ENCODE results near the gene PMEPA1. TPM values are rescaled to one million over a fixed set of nuclear protein-coding genes. Genes with fewer than 3 reads are reported as not detected.

PMEPA1 gene
- total RNA-seq, 1 donor from 2014 or later: 151 TPM

DNA sequence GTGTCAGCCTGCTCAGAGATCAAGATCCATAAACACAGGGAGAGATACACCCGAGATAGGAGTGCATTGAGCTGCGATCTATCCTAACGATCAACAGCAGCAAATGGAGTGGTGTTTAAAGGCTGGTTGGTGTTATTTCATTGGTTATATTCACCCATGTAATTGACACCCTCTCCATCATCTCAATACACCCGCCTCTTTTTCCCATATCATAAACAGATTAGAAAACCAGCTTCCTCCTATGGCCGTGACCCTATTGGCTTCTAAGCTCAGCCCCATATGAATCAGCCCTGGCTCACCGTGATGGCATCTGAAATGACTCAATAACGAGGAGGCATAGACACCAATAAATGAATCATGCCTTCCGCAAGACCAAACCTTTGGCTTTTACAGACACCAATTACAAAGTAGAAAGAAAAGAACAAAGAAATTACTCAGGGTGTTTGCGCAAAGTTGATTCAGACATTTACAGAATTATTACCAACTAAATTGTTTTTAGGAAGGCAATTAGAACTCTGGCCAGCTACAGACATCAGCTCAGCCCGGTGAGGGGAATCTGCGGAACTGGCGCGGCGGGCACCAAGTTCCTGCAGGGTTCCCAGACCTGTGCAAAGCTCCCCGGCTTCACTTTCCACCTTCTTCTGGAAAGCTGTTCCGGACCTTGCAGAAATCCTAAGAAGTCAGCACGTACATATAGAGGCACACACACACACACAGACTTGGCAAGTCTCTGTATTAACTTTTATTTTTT, 11.5 kb downstream of the PMEPA1 start:
- TF ChIP-seq, protein P1, sequence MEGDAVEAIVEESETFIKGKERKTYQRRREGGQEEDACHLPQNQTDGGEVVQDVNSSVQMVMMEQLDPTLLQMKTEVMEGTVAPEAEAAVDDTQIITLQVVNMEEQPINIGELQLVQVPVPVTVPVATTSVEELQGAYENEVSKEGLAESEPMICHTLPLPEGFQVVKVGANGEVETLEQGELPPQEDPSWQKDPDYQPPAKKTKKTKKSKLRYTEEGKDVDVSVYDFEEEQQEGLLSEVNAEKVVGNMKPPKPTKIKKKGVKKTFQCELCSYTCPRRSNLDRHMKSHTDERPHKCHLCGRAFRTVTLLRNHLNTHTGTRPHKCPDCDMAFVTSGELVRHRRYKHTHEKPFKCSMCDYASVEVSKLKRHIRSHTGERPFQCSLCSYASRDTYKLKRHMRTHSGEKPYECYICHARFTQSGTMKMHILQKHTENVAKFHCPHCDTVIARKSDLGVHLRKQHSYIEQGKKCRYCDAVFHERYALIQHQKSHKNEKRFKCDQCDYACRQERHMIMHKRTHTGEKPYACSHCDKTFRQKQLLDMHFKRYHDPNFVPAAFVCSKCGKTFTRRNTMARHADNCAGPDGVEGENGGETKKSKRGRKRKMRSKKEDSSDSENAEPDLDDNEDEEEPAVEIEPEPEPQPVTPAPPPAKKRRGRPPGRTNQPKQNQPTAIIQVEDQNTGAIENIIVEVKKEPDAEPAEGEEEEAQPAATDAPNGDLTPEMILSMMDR (IDR thresholded peaks at IDR 0.05): no peak
- H3K27me3 Mint-ChIP-seq (ENCODE audit: low read depth): no peaks in the 10 kb centered on the region
- peak overlapping the region; percentile 53 for H3K4me3 Mint-ChIP-seq (ENCODE audit: unreplicated experiment)
- H3K36me3 Mint-ChIP-seq (ENCODE audit: low read depth): peaks cover 2% of the 10 kb centered on the region
- no peak for DNase-seq (ENCODE audit: low spot score)
- H3K9me3 Mint-ChIP-seq (ENCODE audit: low read depth): no peaks in the 10 kb centered on the region
- H3K27ac Mint-ChIP-seq (ENCODE audit: unreplicated experiment): peak overlapping the region; percentile 91
- peaks cover 92% of the 10 kb centered on the region for H3K4me1 Mint-ChIP-seq (ENCODE audit: low read depth)

GRCh38 chr20:57697543-57697942, 12.3 kb downstream of the PMEPA1 start:
- Mint-ChIP-seq H3K4me1 (ENCODE audit: low read depth) (peaks cover 93% of the 10 kb centered on the region), H3K4me3 (ENCODE audit: unreplicated experiment) (no peak overlapping the region)

DNA sequence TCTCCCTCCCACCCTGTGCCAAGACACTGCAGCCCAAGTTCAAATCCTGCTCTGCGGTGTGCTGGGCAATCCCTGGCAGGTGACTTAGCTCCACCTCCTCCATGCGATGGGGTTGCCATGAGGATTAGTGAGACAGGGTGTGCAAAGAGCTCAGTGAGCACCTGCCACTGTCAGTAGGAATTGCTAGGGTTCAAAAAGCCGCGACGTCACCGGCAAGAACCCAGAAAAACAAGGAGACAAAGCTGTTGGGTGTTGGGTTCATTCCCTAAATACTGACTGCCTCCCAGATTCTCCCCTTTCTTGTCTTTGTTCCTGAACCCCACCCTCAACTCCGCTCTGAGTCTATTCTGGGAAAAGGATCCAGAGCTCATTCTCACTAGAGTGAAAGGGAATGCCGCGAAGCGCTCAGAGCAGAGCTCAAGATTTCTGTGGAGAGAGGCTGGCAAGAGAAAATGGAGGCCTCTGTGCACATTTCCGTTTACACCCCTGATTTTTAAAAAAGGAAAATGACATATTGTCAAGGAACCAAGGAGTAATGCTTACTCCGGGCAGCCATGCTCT, 13.3 kb downstream of the PMEPA1 start:
- TF ChIP-seq, protein P1 (IDR thresholded peaks at IDR 0.05): no peak
- Mint-ChIP-seq H3K27me3 (ENCODE audit: low read depth) (no peaks in the 10 kb centered on the region), H3K36me3 (ENCODE audit: low read depth) (peaks cover under 1% of the 10 kb centered on the region), H3K4me1 (ENCODE audit: low read depth) (peaks cover 95% of the 10 kb centered on the region), H3K27ac (ENCODE audit: unreplicated experiment) (peak overlapping the region; percentile 12), H3K4me3 (ENCODE audit: unreplicated experiment) (no peak overlapping the region), H3K9me3 (ENCODE audit: low read depth) (no peaks in the 10 kb centered on the region)
- no peak for DNase-seq (ENCODE audit: low spot score)

More at GRCh38 chr20:57697543-57697942, 12.3 kb downstream of the PMEPA1 start:
- TF ChIP-seq, protein P1 (IDR thresholded peaks at IDR 0.05): no peak
- H3K36me3 Mint-ChIP-seq (ENCODE audit: low read depth): peaks cover 2% of the 10 kb centered on the region
- no peaks in the 10 kb centered on the region for H3K9me3 Mint-ChIP-seq (ENCODE audit: low read depth)
- no peak for DNase-seq (ENCODE audit: low spot score)
- H3K27me3 Mint-ChIP-seq (ENCODE audit: low read depth): no peaks in the 10 kb centered on the region
- peak overlapping the region; percentile 91 for H3K27ac Mint-ChIP-seq (ENCODE audit: unreplicated experiment)

GRCh38 chr20:57695940-57696339, 13.9 kb downstream of the PMEPA1 start:
- no peaks in the 10 kb centered on the region for H3K36me3 Mint-ChIP-seq (ENCODE audit: low read depth)
- no peak overlapping the region for H3K4me3 Mint-ChIP-seq (ENCODE audit: unreplicated experiment)
- DNase-seq (ENCODE audit: low spot score): no peak
- no peaks in the 10 kb centered on the region for H3K27me3 Mint-ChIP-seq (ENCODE audit: low read depth)
- TF ChIP-seq, protein P1 (IDR thresholded peaks at IDR 0.05): no peak
- H3K9me3 Mint-ChIP-seq (ENCODE audit: low read depth): no peaks in the 10 kb centered on the region
- peaks cover 95% of the 10 kb centered on the region for H3K4me1 Mint-ChIP-seq (ENCODE audit: low read depth)
- no peak overlapping the region for H3K27ac Mint-ChIP-seq (ENCODE audit: unreplicated experiment)

- DNase-seq (ENCODE audit: low spot score): no peak
- Mint-ChIP-seq H3K36me3 (ENCODE audit: low read depth) (no peaks in the 10 kb centered on the region), H3K4me3 (ENCODE audit: unreplicated experiment) (no peak overlapping the region), H3K27ac (ENCODE audit: unreplicated experiment) (peak overlapping the region; percentile 79), H3K9me3 (ENCODE audit: low read depth) (no peaks in the 10 kb centered on the region), H3K4me1 (ENCODE audit: low read depth) (peaks cover 95% of the 10 kb centered on the region), H3K27me3 (ENCODE audit: low read depth) (no peaks in the 10 kb centered on the region)
- TF ChIP-seq, protein P1 (IDR thresholded peaks at IDR 0.05): no peak
Observed at GRCh38 chr20:57695012-57695411, 14.8 kb downstream of the PMEPA1 start.
